Measurements from ENCODE around the gene CDK14.

DNA sequence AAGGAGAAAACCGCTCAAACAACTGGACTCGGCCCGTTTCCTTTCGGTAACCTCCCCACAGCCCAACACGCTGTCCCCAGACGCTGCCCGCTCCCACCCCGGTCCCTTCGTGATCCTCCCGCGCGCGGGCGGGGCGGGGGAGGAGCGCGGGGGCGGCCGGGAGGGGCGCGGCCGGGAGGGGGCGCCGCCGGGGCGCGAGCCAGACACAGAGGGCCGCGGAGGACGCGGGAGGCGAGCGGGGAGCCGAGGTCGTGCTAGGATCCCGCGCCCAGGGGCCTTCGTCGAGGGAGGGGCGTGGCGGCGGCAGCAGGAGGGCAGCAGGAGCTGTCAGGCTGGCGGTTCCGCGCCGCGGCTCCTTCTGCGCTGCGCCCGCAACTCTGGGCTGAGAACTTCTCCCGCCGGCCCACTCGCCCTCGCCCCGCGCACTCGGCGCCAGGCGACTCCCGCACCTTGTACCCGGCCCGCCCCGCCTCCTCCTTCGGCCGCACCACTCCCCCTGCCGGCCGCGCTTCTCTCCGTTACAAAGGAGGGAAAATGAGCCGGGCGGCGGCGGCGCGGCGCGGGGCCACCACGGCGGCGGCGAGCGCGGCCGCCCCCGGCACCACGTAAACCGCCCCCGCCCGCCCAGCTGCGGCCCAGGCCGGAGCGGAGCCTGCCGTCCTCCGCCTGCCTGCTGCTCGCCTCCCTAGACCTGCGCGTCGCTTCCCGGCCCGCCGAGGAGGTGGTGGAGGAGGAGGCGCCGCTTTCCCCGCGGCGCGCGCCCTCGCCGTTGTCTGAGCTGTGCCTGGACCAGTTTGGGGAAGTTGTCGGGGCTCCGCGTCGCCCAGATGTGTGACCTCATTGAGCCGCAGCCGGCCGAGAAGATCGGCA lies at the start of gene CDK14:
- TF ChIP-seq, protein P1, sequence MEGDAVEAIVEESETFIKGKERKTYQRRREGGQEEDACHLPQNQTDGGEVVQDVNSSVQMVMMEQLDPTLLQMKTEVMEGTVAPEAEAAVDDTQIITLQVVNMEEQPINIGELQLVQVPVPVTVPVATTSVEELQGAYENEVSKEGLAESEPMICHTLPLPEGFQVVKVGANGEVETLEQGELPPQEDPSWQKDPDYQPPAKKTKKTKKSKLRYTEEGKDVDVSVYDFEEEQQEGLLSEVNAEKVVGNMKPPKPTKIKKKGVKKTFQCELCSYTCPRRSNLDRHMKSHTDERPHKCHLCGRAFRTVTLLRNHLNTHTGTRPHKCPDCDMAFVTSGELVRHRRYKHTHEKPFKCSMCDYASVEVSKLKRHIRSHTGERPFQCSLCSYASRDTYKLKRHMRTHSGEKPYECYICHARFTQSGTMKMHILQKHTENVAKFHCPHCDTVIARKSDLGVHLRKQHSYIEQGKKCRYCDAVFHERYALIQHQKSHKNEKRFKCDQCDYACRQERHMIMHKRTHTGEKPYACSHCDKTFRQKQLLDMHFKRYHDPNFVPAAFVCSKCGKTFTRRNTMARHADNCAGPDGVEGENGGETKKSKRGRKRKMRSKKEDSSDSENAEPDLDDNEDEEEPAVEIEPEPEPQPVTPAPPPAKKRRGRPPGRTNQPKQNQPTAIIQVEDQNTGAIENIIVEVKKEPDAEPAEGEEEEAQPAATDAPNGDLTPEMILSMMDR (IDR thresholded peaks at IDR 0.05; ENCODE audit: borderline replicate concordance, extremely low read depth, low read length, poor library complexity, severe bottlenecking) = no peak
- TF ChIP-seq EZH2 (IDR thresholded peaks at IDR 0.05; ENCODE audit: borderline replicate concordance, low read depth, low read length, severe bottlenecking) = no peak

Measured in DND-41 (cell line).